ENCODE measurements around the gene ZKSCAN7.
"Not testable (repeated sequence)": the region's sequence is repeated elsewhere in the genome, so short reads cannot be mapped to it uniquely, and the experiment has no call there.

ZKSCAN7 gene

DNA sequence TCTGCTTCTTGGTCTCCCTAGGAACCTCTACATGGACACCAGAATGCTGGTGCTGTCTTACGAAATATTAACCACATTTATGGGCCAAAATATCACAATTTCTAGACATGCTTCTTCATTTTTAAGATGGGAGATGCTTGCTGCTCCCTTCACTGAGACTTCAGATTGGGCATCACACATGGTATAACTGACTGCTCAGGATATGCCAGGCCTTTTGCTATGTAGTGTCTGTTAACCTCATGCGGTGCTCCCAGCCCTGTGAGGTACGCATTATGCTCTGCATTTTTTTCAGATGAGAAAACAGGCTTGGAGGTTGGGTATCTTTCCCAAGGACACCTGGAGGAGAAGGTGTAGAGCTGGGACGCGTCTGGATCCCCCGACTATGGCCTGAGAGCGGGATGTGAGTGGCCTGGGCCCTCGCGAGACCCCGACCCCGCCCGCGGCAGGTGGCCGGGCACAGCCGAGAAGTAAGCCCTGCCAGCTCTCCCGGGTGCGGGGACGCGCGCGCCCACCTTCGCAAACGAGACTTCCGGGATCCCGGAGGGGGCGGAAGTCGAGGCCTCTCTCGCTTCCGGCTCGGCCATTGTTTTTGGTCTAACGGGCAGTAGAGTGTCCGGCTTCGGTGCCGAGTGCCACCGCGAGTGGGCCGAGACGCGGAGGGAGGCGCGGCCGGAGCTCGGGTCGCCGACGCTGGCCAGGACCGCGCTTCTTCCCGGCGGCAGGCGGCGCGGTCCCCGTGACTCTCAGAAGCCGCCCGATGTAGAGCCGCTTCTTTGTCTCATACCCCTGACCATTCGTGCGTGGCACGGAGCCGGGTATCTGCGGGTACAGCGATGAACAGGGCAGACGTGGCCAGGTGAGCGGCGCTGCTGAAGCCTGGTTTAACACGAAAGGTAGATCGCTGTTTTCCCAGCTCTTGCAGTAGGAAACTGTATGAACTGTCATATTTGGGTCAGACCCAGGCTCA is at the start of gene ZKSCAN7:
ZKSCAN7 (plus strand) TSS at position 568 of the 967 bp plus-strand sequence. CDS start 1,855 bp downstream, outside the sequence.
- DNase-seq = peak in 13 of 14 donors; percentile 7 to 82 (median 51)

DNA sequence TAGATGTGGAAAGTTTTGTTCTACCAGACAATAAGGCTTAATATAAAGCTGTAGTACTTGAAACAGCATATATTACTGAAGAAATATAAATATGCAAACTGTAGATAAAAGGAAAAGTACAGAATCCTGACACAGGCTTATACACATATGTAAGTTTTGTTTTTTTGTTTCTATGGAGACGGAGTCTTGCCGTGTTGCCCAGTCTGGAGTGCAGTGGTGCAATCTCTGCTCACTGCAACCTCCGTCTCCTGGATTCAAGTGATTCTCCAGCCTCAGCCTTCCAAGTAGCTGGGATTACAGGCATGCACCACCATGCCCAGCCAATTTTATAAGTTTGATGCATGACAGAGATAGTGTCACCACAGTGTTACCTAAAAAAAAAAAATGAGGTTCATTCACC is 48.4 kb upstream of the ZKSCAN7 start:
- no peak for DNase-seq

DNA sequence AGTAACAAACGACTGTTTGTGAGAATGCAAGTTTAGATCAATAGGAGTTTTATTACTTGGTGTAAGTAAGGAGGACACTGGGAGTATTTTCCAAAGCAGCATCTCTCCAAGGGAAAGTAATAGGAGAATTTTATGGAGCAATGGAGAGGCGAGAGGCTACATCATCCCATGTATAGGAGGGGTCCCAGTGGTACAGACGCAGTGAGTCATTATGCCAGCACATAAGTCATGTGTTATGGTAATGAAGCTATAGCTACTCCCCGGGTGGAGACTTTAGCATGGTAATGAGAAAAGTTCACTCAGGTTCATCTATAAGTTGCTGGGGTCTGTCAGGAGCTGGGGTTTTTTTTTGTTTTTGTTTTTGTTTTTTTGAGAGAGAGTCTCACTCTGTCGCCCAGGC is 48.0 kb upstream of the ZKSCAN7 start:
- DNase-seq = no peak

DNA sequence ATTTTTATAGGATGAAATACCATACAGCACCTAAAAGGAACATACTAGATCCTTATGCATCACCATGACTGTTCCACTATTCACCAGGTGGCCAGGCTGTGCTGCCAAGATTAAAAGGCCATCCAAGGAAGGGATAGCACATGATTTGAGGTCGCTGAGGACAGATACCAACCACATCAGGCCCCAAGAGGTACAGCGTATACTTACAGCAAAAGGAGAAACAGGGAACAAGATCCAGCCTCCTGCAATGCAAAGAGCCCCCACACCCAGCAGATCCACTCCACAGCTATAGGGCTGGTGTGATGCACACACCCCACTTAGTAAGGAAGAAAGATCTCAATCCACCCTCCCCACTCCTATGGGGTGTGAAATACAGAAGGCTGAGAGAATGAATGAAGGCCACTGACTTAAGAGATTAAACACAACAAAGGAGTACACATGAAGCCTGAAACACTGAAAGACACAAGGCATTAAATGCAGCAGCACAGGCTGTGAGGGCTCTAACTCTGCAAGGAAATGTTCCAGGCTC is 45.5 kb upstream of the ZKSCAN7 start:
- DNase-seq = no peak

DNA sequence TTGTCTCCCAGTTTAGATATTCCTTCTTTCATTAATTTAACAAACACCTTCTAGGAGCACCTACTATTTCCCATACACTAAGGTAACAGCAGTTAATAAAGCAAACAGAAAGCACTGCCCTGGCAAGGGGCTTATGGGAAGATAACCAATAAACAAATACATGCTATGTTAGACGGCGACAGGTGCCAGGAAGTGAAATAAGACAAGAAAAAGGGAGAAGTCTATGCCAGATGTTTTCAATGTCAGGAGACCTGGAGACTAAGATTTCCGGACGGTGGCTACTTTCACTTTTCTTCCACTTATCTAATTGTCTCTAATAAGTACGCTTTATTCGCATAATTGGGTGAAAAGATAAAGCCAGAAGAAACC is 45.0 kb upstream of the ZKSCAN7 start:
- peak in 1 of 14 donors; percentile 26 for DNase-seq

DNA sequence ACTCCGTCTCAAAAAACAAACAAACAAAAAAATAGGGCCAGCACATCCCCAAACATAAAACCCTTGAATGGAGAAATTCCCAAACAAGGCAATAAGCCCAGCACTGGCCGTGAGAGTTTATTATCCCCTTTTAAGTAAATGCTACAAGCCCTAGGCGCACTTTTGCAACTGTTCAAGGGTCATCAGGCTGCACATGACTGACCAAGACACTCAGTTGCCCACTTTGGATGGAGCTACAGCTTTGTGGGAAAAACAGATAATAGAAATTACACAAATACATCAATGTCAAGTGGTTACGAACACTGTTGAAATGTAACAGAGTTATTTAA is 43.8 kb upstream of the ZKSCAN7 start:
- peak in 1 of 14 donors; percentile 33 for DNase-seq

DNA sequence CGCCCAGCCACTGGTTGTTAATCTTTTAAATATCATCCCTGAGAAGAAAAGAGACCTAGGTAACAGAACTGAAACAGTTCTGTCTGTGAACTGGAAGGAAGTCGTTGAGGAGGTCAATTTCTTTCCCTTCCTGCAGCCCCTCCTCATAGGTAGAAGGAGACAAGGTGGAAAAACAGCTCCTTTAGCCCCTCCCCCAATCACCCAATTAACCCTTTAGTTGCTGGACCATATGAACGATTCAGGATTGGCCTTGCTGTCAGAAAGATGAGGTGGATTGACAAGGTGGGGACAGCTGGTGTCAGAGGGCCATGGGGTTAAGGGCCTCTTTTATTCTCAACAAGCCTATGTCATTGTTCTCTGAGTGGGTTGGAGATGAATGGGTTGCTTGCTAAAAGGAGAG is 41.5 kb upstream of the ZKSCAN7 start:
- no peak for DNase-seq

DNA sequence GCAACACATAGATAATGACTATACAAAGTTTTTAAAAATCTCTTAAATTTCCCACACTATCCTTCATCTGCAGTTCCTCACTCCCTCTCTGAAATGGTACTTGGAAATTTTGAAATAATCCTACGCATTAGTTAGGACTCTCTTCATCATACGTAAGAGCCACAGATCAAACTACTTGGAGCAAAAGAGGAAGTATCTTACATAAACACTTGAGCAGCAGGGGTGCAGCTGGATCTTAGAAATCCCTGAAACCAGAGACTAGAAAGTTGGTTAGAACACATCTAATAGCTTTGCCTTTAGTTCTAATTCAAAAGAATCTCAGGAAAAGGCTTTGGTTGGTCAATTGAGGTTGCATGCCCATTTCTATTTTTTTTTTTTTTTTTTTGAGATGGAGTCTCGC is 38.8 kb upstream of the ZKSCAN7 start:
- DNase-seq = no peak

DNA sequence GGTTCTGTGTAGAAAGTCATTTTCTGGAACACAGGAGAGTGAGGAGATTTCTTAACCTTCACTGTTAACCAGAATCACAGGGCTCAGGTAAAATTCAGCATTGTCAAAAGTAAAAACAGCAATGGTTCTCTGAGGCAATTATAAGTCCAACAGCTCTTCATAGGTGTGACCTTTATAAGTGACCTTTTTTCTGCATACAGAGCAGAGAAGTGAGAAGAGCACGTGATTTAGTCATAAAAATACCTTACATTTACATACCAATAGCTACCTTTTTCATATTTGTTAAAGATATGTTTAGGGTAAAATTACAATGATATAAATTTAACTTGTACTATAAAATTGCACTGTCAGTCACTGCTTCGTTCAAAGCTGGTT is 36.2 kb upstream of the ZKSCAN7 start:
- DNase-seq = no peak

DNA sequence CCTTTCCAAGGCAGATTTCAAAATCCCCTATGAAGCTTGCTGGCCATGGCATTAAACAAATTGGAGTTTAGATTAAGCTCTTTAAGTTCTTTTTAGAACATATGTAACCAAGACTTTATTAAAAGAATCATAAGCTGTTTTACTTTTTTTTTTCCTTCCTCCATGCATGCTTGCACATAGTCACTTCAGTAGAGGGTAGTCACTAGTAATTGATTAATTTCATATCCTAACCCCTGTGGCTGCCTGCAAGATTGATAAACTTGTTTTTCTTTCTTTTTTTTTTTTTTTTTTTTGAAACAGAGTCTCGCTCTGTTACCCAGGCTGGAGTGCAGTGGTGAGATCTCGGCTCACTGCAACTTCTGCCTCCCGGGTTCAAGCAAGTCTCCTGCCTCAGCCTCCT is 33.3 kb upstream of the ZKSCAN7 start:
- no peak for DNase-seq

DNA sequence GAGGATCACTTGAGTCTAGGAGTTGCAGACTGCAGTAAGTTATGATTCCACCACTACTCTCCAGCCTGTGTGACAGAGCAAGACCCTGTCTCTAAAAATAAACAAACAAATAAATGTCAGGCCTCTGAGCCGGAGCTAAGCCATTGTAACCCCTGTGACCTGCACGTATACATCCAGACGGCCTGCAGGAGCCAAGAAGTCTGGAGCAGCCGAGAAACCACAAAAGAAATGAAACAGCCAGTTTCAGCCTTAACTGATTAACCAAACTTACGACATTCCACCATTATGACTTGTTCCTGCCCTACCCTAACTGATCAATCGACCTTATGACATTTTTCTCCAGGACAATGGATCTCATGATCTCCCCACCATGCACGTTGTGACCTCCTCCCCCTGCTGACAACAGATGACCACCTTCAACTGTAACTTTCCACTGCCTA is 32.5 kb upstream of the ZKSCAN7 start:
- no peak for DNase-seq

DNA sequence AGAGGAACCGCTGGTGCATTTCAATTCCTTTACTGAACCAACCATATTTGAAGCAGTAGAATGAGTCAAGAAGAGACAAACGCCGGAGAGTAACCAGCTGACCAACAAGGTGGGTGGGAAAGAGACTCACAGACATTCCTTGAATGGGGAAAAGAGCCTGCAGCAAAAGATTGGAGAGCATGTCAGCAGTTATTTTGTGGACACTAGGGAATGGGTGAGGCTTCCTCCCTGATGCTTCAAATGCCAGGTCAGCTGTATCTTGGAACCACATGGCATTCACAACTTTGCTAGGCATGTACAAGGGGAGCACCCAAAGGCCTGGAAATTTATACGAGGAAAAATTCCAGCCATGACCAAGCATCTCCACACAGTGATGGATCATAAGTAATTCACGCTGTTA is 29.9 kb upstream of the ZKSCAN7 start:
- DNase-seq = no peak

DNA sequence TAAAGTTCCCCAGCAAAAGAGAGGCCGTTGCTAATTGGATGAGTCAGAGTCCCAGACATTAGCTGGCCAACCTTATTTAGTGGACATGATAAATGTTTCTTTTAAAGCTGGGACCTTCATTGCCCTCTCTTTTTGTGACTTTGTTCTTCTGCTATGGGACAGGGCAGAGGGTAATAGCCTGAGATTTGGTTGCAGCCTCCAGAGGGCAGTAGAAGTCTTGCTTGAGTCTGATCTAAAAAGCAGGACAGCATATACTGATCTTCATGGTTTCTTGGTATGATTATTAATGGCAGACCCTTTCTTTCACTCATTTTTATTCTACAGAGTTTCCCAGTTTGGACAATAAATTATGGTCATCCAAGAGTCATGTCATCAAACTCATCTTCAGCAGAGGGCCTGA is 25.1 kb upstream of the ZKSCAN7 start:
- no peak for DNase-seq

DNA sequence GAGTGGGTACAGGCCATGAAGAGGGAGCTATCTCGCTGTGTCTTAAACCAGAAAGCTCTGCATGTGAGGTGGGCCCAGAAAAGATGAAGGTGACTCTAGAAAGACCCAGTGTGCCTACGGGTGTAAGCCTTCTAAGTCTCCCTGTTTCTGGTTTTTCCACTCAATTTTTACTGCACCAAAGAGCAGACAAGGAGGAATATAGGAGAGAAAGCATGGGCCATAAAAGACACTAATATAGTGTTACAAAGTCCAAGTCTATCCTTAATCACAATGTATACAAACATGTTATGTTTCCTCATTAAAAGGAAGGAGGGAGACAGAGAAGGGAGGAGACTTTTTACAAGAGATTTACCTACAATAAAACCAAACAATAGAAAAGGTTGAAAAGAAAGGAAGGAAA is 24.1 kb upstream of the ZKSCAN7 start:
- DNase-seq = no peak

DNA sequence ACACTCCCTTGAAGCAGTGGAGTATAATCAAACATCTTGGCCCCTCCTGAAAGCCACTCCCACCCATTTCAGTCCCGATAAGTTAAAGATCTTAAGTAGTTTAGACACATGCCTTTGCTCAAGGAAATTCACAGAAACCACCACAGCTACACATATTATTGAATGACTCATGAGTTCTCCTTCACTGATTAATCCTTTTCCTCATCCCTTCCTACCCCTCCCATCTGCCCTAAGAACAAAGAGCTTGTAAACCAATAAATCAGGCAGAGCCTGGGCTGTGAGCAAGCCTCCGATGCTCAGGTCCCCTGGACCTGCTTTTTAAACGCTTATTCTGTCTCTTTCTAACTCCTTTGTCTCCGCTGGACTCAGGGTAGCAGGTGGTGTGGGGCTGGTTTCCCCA is 20.3 kb upstream of the ZKSCAN7 start:
- DNase-seq = not testable (repeated sequence)

DNA sequence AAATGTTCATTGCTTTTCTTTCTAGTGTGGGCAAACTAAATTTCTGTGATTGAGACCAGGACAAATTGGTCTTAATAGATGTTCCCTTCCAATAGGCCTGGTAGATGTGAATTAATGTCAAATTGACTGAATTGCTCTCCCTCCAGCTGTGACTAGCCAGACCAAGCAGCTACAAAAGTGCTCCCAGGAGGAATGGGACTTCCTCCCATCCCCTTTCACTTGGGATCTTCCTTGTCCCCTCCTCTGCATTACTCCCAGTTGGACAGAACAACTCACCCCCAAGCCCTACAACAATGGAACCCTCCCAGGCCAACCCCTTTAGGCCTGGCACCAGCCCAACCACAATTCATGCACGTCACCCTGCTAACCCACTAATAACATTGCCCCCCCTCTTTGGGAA is 19.6 kb upstream of the ZKSCAN7 start:
- DNase-seq = no peak

DNA sequence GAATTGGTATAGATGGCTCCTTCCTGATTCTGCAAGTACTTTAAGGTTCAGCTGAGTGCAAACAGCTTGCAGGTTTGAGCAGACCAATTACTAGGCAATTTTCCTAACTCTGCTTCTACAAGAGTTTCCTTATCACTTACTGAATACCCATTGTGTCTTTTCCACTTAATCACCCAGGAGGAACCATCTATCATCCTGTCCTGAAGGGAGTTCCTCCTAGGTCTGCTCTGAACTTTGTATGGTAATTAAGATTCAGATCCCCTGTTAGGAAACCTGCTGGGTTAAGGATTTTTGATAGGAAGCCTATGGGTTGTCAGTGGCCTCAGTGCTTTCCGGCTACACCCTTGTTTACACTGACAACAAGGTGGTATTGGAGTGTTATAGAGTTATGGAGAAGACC is 10.2 kb upstream of the ZKSCAN7 start:
- DNase-seq = not testable (repeated sequence)

DNA sequence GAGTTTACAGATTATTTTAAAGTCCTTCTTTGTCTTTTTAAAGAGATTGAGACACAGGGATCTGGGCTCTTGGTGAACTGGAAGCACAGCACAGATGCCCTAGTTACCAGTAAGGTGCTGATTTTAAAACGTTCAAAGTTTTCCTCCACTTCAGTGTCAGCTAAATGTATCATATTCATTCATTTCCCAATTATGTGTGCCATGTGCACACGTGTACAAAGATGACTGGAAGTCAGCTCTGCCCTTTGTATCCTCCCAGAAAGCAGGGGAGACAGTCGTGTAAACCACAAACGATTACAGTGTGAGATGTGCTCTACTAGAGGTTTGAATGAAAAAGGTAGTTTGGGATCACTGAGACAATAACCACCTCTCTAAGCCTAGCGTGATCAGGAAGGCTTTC is 730 bp downstream of the ZKSCAN7 start:
- peak in 1 of 14 donors; percentile 45 for DNase-seq

DNA sequence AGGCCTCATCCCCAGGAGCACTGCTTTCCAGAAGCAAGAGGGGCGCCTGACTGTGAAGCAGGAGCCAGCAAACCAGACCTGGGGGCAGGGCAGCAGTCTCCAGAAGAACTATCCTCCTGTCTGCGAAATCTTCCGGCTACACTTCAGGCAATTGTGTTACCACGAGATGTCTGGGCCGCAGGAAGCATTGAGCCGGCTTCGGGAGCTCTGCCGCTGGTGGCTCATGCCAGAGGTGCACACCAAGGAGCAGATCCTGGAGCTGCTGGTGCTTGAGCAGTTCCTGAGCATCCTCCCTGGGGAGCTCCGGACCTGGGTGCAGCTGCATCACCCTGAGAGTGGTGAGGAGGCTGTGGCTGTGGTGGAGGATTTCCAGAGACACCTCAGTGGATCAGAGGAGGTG is 2.1 kb downstream of the ZKSCAN7 start:
- no peak for DNase-seq

DNA sequence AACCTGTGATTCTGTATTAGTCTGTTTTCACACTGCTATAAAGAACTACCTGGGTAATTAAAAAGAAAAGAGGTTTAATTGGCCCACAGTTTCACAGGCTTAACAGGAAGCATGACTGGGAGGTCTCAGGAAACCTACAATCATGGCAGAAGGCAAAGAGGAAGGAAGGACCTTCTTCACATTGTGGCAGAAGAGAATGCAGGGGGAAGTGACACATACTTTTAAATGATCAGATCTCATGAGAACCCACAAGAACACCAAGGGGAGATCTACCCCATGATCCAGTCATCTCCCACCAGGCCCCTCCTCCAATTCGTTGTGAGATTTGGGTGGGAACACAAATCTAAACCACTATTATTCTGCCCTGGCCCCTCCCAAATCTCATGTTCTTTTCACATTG is 6.1 kb downstream of the ZKSCAN7 start:
- DNase-seq = no peak

DNA sequence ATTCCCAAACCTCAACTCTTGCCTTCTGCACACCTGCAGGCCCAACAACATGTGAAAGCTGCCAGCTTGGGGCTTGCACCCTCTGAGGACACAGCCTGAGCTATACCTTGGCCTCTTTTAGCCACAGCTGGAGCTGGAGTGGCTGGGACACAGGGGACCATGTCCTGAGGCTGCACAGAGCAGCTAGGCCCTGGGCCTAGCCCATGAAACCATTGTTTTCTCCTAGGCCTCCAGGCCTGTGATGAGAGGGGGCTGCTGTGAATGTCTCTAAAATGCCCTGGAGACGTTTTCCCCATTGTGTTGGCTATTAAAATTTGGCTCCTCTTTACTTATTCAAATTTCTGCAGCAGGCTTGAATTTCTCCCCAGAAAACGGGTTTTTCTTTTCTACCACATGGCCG is 7.2 kb downstream of the ZKSCAN7 start:
- DNase-seq = no peak

DNA sequence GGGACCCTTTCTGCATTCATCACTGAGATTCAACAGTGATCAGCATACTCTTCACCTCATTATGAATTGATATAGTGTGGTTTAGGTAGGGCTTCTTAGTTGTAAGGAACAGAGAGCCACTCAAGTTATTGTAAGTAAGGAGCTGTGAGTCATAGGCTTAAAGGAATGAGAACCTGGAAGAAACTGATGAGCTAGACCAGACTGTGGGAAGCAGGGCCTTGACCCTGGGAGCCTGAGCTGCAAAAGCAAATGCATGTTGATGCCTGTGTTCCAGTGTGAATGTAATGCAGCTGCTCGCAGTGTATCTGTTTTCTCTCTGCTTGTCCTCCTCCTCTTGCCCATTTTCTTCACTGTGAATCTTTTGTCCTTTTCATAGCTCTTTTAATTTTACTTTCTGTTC is 13.6 kb downstream of the ZKSCAN7 start:
- DNase-seq = no peak

DNA sequence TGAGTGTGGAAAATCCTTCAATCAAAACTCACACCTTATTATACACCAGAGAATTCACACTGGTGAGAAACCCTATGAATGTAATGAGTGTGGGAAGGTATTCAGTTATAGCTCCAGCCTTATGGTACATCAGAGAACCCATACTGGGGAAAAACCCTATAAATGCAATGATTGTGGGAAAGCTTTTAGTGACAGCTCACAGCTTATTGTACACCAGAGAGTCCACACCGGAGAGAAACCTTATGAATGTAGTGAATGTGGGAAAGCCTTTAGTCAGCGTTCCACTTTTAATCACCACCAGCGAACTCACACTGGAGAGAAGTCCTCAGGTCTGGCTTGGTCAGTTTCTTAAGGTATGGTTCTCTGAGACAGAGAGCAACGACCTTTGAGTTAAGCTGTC is 16.0 kb downstream of the ZKSCAN7 start:
- no peak for DNase-seq

DNA sequence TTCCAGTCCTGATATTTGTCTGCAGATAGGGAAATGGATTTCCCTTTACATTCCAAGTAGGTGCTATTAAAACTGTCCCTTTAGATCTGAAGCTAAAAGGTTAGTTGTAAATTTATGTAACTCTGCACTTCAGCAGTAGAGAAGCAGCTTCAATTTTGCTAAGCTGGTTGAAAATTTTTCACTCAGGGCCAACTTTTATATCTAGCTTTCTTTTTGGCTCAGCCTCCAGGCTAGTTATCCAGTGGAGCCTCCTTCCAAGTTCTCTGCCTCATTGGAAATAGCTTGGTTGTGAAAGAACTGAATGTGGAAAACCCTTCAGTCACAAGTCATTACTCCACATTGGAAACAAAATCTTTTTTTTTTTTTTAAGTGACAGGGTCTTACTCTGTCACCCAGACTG is 21.6 kb downstream of the ZKSCAN7 start:
- DNase-seq = no peak

All from C1 segment of cervical spinal cord (tissue), 14 donors.